H9 (cell line): Measurements from ENCODE around the gene RASIP1. TPM values are rescaled to one million over a fixed set of nuclear protein-coding genes. Genes with fewer than 3 reads are reported as not detected.

Source experiments
- DNase-seq: peaks from one replicate; pipeline ENCODE4 v3.0.0-alpha.2; 2017
- H2AFZ ChIP-seq: one replicate; pipeline ENCODE4 v1.6.1; 2013; ENCODE audit warnings: mild to moderate bottlenecking, low read length, control low read depth, moderate library complexity
- H2AK5ac ChIP-seq: 2 replicates; pipeline ENCODE4 v1.6.1; 2013; ENCODE audit warnings: low read length, control low read depth, mixed read lengths; ENCODE audit not compliant: insufficient read length
- H2BK120ac ChIP-seq: one replicate; pipeline ENCODE4 v1.6.1; 2013; ENCODE audit warnings: low read depth, mild to moderate bottlenecking, low read length, control low read depth, inconsistent platforms; ENCODE audit not compliant: poor library complexity, severe bottlenecking
- H2BK12ac ChIP-seq: 2 replicates; pipeline ENCODE4 v1.6.1; 2013; ENCODE audit warnings: low read length, control low read depth, mixed read lengths, low read depth; ENCODE audit not compliant: insufficient read length
- H2BK15ac ChIP-seq: 2 replicates; pipeline ENCODE4 v1.6.1; 2013; ENCODE audit warnings: low read depth, low read length, control low read depth
- H2BK20ac ChIP-seq: one replicate; pipeline ENCODE4 v1.6.1; 2013; ENCODE audit warnings: low read depth, mild to moderate bottlenecking, low read length, control low read depth, inconsistent platforms; ENCODE audit not compliant: poor library complexity, severe bottlenecking
- H2BK5ac ChIP-seq: 2 replicates; pipeline ENCODE4 v1.6.1; 2013; ENCODE audit warnings: low read length, control low read depth, mixed read lengths; ENCODE audit not compliant: insufficient read length
- H3K14ac ChIP-seq: 2 replicates; pipeline ENCODE4 v1.6.1; 2013; ENCODE audit warnings: low read length, control low read depth; ENCODE audit not compliant: insufficient read depth
- H3K18ac ChIP-seq: 2 replicates; pipeline ENCODE4 v1.6.1; 2013; ENCODE audit warnings: low read depth, mild to moderate bottlenecking, mixed read lengths, low read length, control low read depth; ENCODE audit not compliant: insufficient read length
- H3K23ac ChIP-seq: 2 replicates; pipeline ENCODE4 v1.6.1; 2013; ENCODE audit warnings: low read length, control low read depth, mixed read lengths, low read depth; ENCODE audit not compliant: insufficient read length
- H3K23me2 ChIP-seq: 2 replicates; pipeline ENCODE4 v1.6.1; 2013; ENCODE audit warnings: low read depth, mild to moderate bottlenecking, mixed read lengths, low read length, control low read depth; ENCODE audit not compliant: insufficient read length, poor library complexity, severe bottlenecking
- H3K27ac ChIP-seq: 2 replicates; pipeline ENCODE4 v1.5.1; 2013; ENCODE audit warnings: low read length, control low read depth, mixed read lengths, low read depth; ENCODE audit not compliant: insufficient read length
- H3K27me3 ChIP-seq: 2 replicates; pipeline ENCODE4 v1.6.1; 2013; ENCODE audit warnings: low read length, control low read depth, inconsistent platforms; ENCODE audit not compliant: insufficient read depth
- H3K4ac ChIP-seq: 2 replicates; pipeline ENCODE4 v1.6.1; 2013; ENCODE audit warnings: low read depth, mild to moderate bottlenecking, control low read depth, inconsistent platforms, low read length, moderate library complexity
- H3K4me1 ChIP-seq: 2 replicates; pipeline ENCODE4 v1.6.1; 2013; ENCODE audit warnings: low read length, control low read depth, inconsistent platforms; ENCODE audit not compliant: insufficient read depth
- H3K4me2 ChIP-seq: 2 replicates; pipeline ENCODE4 v1.6.1; 2013; ENCODE audit warnings: low read length, control low read depth, mixed read lengths; ENCODE audit not compliant: insufficient read length, insufficient read depth
- H3K56ac ChIP-seq: 2 replicates; pipeline ENCODE4 v1.6.1; 2013; ENCODE audit warnings: low read depth, mild to moderate bottlenecking, mixed read lengths, low read length, control low read depth; ENCODE audit not compliant: insufficient read length
- H3K79me1 ChIP-seq: 2 replicates; pipeline ENCODE4 v1.6.1; 2013; ENCODE audit warnings: low read depth, mild to moderate bottlenecking, moderate library complexity, low read length, control low read depth, inconsistent platforms; ENCODE audit not compliant: insufficient read depth, poor library complexity, severe bottlenecking
- H3K79me2 ChIP-seq: 2 replicates; pipeline ENCODE4 v1.6.1; 2013; ENCODE audit warnings: low read length, control low read depth, inconsistent platforms; ENCODE audit not compliant: insufficient read depth
- H3K9ac ChIP-seq: 2 replicates; pipeline ENCODE4 v1.6.1; 2013; ENCODE audit warnings: low read length, control low read depth, mixed read lengths; ENCODE audit not compliant: insufficient read length; ENCODE audit errors: extremely low read depth
- H3K9me3 ChIP-seq: one replicate; pipeline ENCODE4 v1.6.1; 2013; ENCODE audit warnings: low read depth, low read length, inconsistent platforms; ENCODE audit not compliant: control insufficient read depth
- H3T11ph ChIP-seq: one replicate; pipeline ENCODE4 v1.6.1; 2013; ENCODE audit warnings: mild to moderate bottlenecking, low read length, control low read depth, inconsistent platforms
- H4K20me1 ChIP-seq: one replicate; pipeline ENCODE4 v1.6.1; 2013; ENCODE audit not compliant: control insufficient read depth, insufficient read length, insufficient read depth
- H4K5ac ChIP-seq: 2 replicates; pipeline ENCODE4 v1.6.1; 2013; ENCODE audit warnings: low read depth, mild to moderate bottlenecking, mixed read lengths, low read length, control low read depth; ENCODE audit not compliant: insufficient read length
- H4K8ac ChIP-seq: replicated peaks from 2 replicates; pipeline ENCODE4 v1.6.1; 2013; ENCODE audit warnings: low read length, control low read depth, mixed read lengths, low read depth; ENCODE audit not compliant: insufficient read length
- H4K91ac ChIP-seq: 2 replicates; pipeline ENCODE4 v1.6.1; 2013; ENCODE audit warnings: low read depth, mild to moderate bottlenecking, moderate library complexity, mixed read lengths, low read length, control low read depth; ENCODE audit not compliant: insufficient read length
- H3K27ac Mint-ChIP-seq, 3 experiments: 2 replicates in 2 of 3; 3 replicates in 1 of 3; pipeline ENCODE4 v1.8.0; 2020 to 2021; ENCODE audit warnings: mixed read lengths in 3 of 3, mild to moderate bottlenecking in 1 of 3, moderate library complexity in 1 of 3
- H3K27me3 Mint-ChIP-seq: 2 replicates; pipeline ENCODE4 v1.8.0; 2021; ENCODE audit warnings: low read depth, mild to moderate bottlenecking, moderate library complexity, mixed read lengths
- H3K36me3 Mint-ChIP-seq, 3 experiments: 2 replicates in 2 of 3; 3 replicates in 1 of 3; pipeline ENCODE4 v1.8.0; 2020 to 2021; ENCODE audit warnings: low read depth in 3 of 3, mixed read lengths in 3 of 3; ENCODE audit not compliant: insufficient read depth in 1 of 3
- H3K4me1 Mint-ChIP-seq, 2 experiments: 2 replicates each; pipeline ENCODE4 v1.8.0; 2020; ENCODE audit warnings: mixed read lengths in 2 of 2
- H3K4me3 Mint-ChIP-seq, 2 experiments: 2 replicates in 1 of 2; 3 replicates in 1 of 2; pipeline ENCODE4 v1.8.0; 2020 to 2021; ENCODE audit warnings: mild to moderate bottlenecking in 2 of 2, mixed read lengths in 2 of 2, moderate library complexity in 1 of 2
- H3K9me3 Mint-ChIP-seq, 2 experiments: 2 replicates in 1 of 2; 3 replicates in 1 of 2; pipeline ENCODE4 v1.8.0; 2020; ENCODE audit warnings: mild to moderate bottlenecking in 2 of 2, mixed read lengths in 2 of 2, moderate library complexity in 1 of 2
- CTCF ChIP-seq: fragments of 200-600 bp; sonication (generic); conservative IDR thresholded peaks from 3 replicates; pipeline ENCODE4 v1.8.0; 2021; ENCODE audit warnings: antibody characterized with exemption, mild to moderate bottlenecking
- WGBS: extraction: QIAGEN DNeasy Blood & Tissue Kit; methylation state at CpG from one replicate; pipeline ENCODE4 v1.1.7; 2013; ENCODE audit warnings: missing lambda C conversion rate, low lambda C conversion rate, mixed read lengths; ENCODE audit not compliant: insufficient read length; ENCODE audit errors: extremely low coverage; 5-methylcytosine and 5-hydroxymethylcytosine counted together
- total RNA-seq: library from RNA; stranded (reverse); gene quantifications from 2 replicates; pipeline ENCODE4 v1.2.1, GENCODE V29; 2021

The RASIP1 gene
- total RNA-seq, 1 experiment from 2014 or later = 2.4 TPM

GRCh38 chr19:48703316-48703715, 37.1 kb downstream of the RASIP1 start:
- Histone ChIP-seq H3K27ac (no peak overlapping the region), H3K4me1 (no peaks in the 10 kb centered on the region), H3K4ac (no peak overlapping the region), H2BK15ac (no peak overlapping the region), H3T11ph (no peak overlapping the region), H2BK20ac (no peak overlapping the region), H3K4me2 (no peak overlapping the region), H3K79me1 (no peaks in the 10 kb centered on the region), H4K5ac (no peak overlapping the region), H2BK12ac (no peak overlapping the region), H3K27me3 (no peaks in the 10 kb centered on the region), H3K56ac (no peak overlapping the region), H3K79me2 (no peaks in the 10 kb centered on the region), H4K91ac (no peak overlapping the region), H4K20me1 (no peaks in the 10 kb centered on the region), H3K14ac (no peak overlapping the region), H2AK5ac (no peak overlapping the region), H3K9ac (no peak overlapping the region), H3K18ac (no peak overlapping the region), H2AFZ (no peak overlapping the region), H2BK120ac (no peak overlapping the region), H4K8ac (no peak overlapping the region), H3K23me2 (no peaks in the 10 kb centered on the region), H2BK5ac (no peak overlapping the region), H3K9me3 (no peaks in the 10 kb centered on the region), H3K23ac (no peak overlapping the region)
- H3K4me1 Mint-ChIP-seq = peaks cover 2 to 7% of the 10 kb centered on the region in 2 experiments
- H3K27me3 Mint-ChIP-seq = no peaks in the 10 kb centered on the region
- no peak overlapping the region for H3K4me3 Mint-ChIP-seq
- peaks cover 2 to 4% of the 10 kb centered on the region in 2 experiments; a peak in 3 of 5 replicates for H3K9me3 Mint-ChIP-seq
- TF ChIP-seq CTCF = no peak
- peaks cover 24 to 37% (median 33%) of the 10 kb centered on the region in 3 experiments for H3K36me3 Mint-ChIP-seq
- H3K27ac Mint-ChIP-seq = no peak overlapping the region
- WGBS = no CpG with 5 or more reads among the region's 23 CpGs
- DNase-seq = no peak
